Mesendoderm (in vitro differentiated cells): ENCODE results near the gene KRT14.
"Not testable (repeated sequence)": the region's sequence is repeated elsewhere in the genome, so short reads cannot be mapped to it uniquely, and the experiment has no call there.

ENCODE experiments used
- DNase-seq: peaks from one replicate; pipeline ENCODE4 v3.0.0; 2013
- H2AK5ac ChIP-seq: 2 replicates; pipeline ENCODE4 v1.6.1; 2013; ENCODE audit warnings: low read length, inconsistent platforms
- H2BK120ac ChIP-seq: 2 replicates; pipeline ENCODE4 v1.6.1; 2013; ENCODE audit warnings: low read depth, mild to moderate bottlenecking, low read length, moderate library complexity, mixed read lengths
- H2BK15ac ChIP-seq: replicated peaks from 2 replicates; pipeline ENCODE4 v1.6.1; 2013; ENCODE audit warnings: low read depth, mild to moderate bottlenecking, moderate library complexity
- H2BK5ac ChIP-seq: 2 replicates; pipeline ENCODE4 v1.6.1; 2013; ENCODE audit warnings: low read length, inconsistent platforms
- H3K18ac ChIP-seq: 2 replicates; pipeline ENCODE4 v1.6.1; 2013; ENCODE audit warnings: mild to moderate bottlenecking, low read length, mixed read lengths
- H3K23ac ChIP-seq: one replicate; pipeline ENCODE4 v1.6.1; 2013; ENCODE audit warnings: low read length
- H3K27ac ChIP-seq: 2 replicates; pipeline ENCODE4 v1.5.1; 2013; ENCODE audit warnings: low read depth, mild to moderate bottlenecking, inconsistent platforms, low read length, moderate library complexity
- H3K27me3 ChIP-seq: 2 replicates; pipeline ENCODE4 v1.6.1; 2013; ENCODE audit warnings: low read length, control low read depth, mild to moderate bottlenecking, inconsistent platforms; ENCODE audit not compliant: insufficient read depth, poor library complexity
- H3K36me3 ChIP-seq: 2 replicates; pipeline ENCODE4 v1.6.1; 2013; ENCODE audit warnings: low read length, inconsistent platforms; ENCODE audit not compliant: control insufficient read depth, insufficient read depth
- H3K4ac ChIP-seq: one replicate; pipeline ENCODE4 v1.6.1; 2013; ENCODE audit warnings: low read depth, mild to moderate bottlenecking, low read length, moderate library complexity
- H3K4me1 ChIP-seq: 2 replicates; pipeline ENCODE4 v1.6.1; 2013; ENCODE audit warnings: low read depth, low read length, inconsistent platforms; ENCODE audit not compliant: control insufficient read depth
- H3K4me2 ChIP-seq: 2 replicates; pipeline ENCODE4 v1.6.1; 2013; ENCODE audit warnings: low read length
- H3K4me3 ChIP-seq: 2 replicates; pipeline ENCODE4 v1.5.1; 2013; ENCODE audit warnings: mild to moderate bottlenecking, low read length
- H3K56ac ChIP-seq: one replicate; pipeline ENCODE4 v1.6.1; 2013; ENCODE audit warnings: low read length
- H3K79me1 ChIP-seq: 2 replicates; pipeline ENCODE4 v1.6.1; 2013; ENCODE audit warnings: low read length, inconsistent platforms
- H3K79me2 ChIP-seq: 2 replicates; pipeline ENCODE4 v1.6.1; 2013; ENCODE audit warnings: mild to moderate bottlenecking, low read length; ENCODE audit not compliant: control insufficient read depth, insufficient read depth
- H3K9ac ChIP-seq: 2 replicates; pipeline ENCODE4 v1.6.1; 2013; ENCODE audit warnings: low read length, inconsistent platforms
- H4K5ac ChIP-seq: one replicate; pipeline ENCODE4 v1.6.1; 2013; ENCODE audit warnings: low read length
- H4K8ac ChIP-seq: one replicate; pipeline ENCODE4 v1.6.1; 2013; ENCODE audit warnings: low read depth, mild to moderate bottlenecking, control low read depth, low read length, moderate library complexity
- WGBS: extraction: QIAGEN DNeasy Blood & Tissue Kit; methylation state at CpG from one replicate; pipeline ENCODE4 v1.1.7; 2013; ENCODE audit warnings: low lambda C conversion rate, missing lambda C conversion rate; ENCODE audit not compliant: insufficient coverage; ENCODE audit errors: extremely low coverage; 5-methylcytosine and 5-hydroxymethylcytosine counted together

KRT14 gene

GRCh38 chr17:41612376-41613160 lies 25.9 kb upstream of the KRT14 start, which contains the start of gene KRT16:
KRT16 (minus strand) TSS chr17:41612767; CDS start chr17:41612688, 79 bp downstream.
- not testable (repeated sequence) for H3K9ac ChIP-seq, H2BK5ac ChIP-seq, H3K27ac ChIP-seq, H3K4ac ChIP-seq, H2AK5ac ChIP-seq, H3K4me1 ChIP-seq, H3K36me3 ChIP-seq, H3K56ac ChIP-seq, H3K79me1 ChIP-seq, H3K4me2 ChIP-seq, H4K5ac ChIP-seq, H2BK120ac ChIP-seq, H3K23ac ChIP-seq, H4K8ac ChIP-seq, H3K4me3 ChIP-seq, H3K27me3 ChIP-seq, H3K18ac ChIP-seq, H2BK15ac ChIP-seq, H3K79me2 ChIP-seq, DNase-seq
- WGBS: no CpG with 5 or more reads among the region's 31 CpGs

GRCh38 chr17:41610965-41611640 lies 24.4 kb upstream of the KRT14 start:
- Histone ChIP-seq H3K9ac (no peak overlapping the region), H3K56ac (no peak overlapping the region), H2BK15ac (no peak overlapping the region), H3K36me3 (no peaks in the 10 kb centered on the region), H2AK5ac (no peak overlapping the region), H3K4me1 (no peaks in the 10 kb centered on the region), H3K79me1 (no peaks in the 10 kb centered on the region), H3K27me3 (no peaks in the 10 kb centered on the region), H3K18ac (no peak overlapping the region), H4K5ac (no peak overlapping the region), H3K4me3 (no peak overlapping the region), H3K4me2 (no peak overlapping the region), H3K4ac (no peak overlapping the region), H2BK120ac (no peak overlapping the region), H2BK5ac (no peak overlapping the region), H4K8ac (no peak overlapping the region), H3K79me2 (no peaks in the 10 kb centered on the region), H3K27ac (no peak overlapping the region), H3K23ac (no peak overlapping the region)
- DNase-seq: no peak
- WGBS: no CpG with 5 or more reads among the region's 25 CpGs

GRCh38 chr17:41610061-41610517 lies 23.4 kb upstream of the KRT14 start:
- not testable (repeated sequence) for H3K27ac ChIP-seq, H3K18ac ChIP-seq, H2BK120ac ChIP-seq, H3K9ac ChIP-seq, H4K5ac ChIP-seq, H4K8ac ChIP-seq, H3K23ac ChIP-seq, H3K4me2 ChIP-seq, H2BK15ac ChIP-seq, H3K56ac ChIP-seq, H2AK5ac ChIP-seq, H3K79me2 ChIP-seq, H3K79me1 ChIP-seq, H3K27me3 ChIP-seq, H3K36me3 ChIP-seq, H2BK5ac ChIP-seq, H3K4me1 ChIP-seq, H3K4ac ChIP-seq, H3K4me3 ChIP-seq
- DNase-seq: peak; percentile 61
- no CpG with 5 or more reads among the region's 10 CpGs for WGBS

GRCh38 chr17:41606930-41607329 lies 20.2 kb upstream of the KRT14 start:
- H3K36me3 ChIP-seq, H2BK120ac ChIP-seq, H4K5ac ChIP-seq, H3K79me1 ChIP-seq, H4K8ac ChIP-seq, H3K4me2 ChIP-seq, H3K18ac ChIP-seq, H3K79me2 ChIP-seq, H3K23ac ChIP-seq, H3K56ac ChIP-seq, H3K4me1 ChIP-seq, H2AK5ac ChIP-seq, H3K9ac ChIP-seq, H3K27ac ChIP-seq, H3K4me3 ChIP-seq, H2BK5ac ChIP-seq, H2BK15ac ChIP-seq, DNase-seq, H3K4ac ChIP-seq, H3K27me3 ChIP-seq: not testable (repeated sequence)
- no CpG with 5 or more reads among the region's 4 CpGs for WGBS

GRCh38 chr17:41602524-41602923 lies 15.8 kb upstream of the KRT14 start:
- Histone ChIP-seq H2BK120ac (no peak overlapping the region), H3K9ac (no peak overlapping the region), H3K56ac (no peak overlapping the region), H3K27me3 (no peaks in the 10 kb centered on the region), H4K5ac (no peak overlapping the region), H4K8ac (no peak overlapping the region), H3K4me2 (no peak overlapping the region), H3K27ac (no peak overlapping the region), H3K4me1 (no peaks in the 10 kb centered on the region), H3K4me3 (no peak overlapping the region), H2BK5ac (no peak overlapping the region), H3K4ac (no peak overlapping the region), H2BK15ac (no peak overlapping the region), H3K79me2 (no peaks in the 10 kb centered on the region), H3K36me3 (no peaks in the 10 kb centered on the region), H3K18ac (no peak overlapping the region), H3K79me1 (no peaks in the 10 kb centered on the region), H3K23ac (no peak overlapping the region), H2AK5ac (no peak overlapping the region)
- DNase-seq: no peak
- WGBS: no CpG with 5 or more reads among the region's 2 CpGs
